Mammary microvascular endothelial cell (primary cell): ENCODE data around the gene UPP2. TPM values are rescaled to one million over a fixed set of nuclear protein-coding genes. Genes with fewer than 3 reads are reported as not detected.

Experiments
- total RNA-seq: library from RNA; depleted of rRNA; stranded (reverse); fragments of >200 nt; gene quantifications from 2 replicates; pipeline ENCODE4 v1.2.3, GENCODE V29; 2015

UPP2 gene
- total RNA-seq, result not detected in 2 replicates

DNA sequence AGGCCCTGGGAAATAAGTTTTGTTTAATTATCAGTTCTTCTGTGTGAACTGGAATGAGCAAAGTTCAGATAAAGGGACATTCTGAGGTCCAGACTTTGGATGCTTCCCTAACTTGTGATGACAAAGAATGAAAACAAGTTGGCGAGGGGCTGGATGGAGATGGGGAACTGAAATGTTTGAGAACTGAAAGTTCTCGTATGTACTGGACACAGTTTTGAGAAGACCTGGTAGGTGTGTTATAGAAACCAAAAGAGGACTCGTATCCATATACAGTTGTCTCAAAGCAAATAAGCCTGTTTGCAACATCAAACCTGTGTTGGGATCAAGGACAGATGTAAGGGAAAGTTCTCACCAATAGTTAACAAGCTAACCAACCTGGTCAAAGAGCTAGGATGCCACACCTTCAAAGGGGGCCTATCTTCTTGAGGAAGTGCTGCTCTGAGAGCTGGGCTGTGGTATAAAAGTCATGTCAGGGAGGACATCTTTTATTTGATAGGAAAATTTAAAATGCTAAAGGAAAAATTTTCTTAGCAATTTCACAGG is at the start of gene UPP2:
Gene UPP2 (plus strand): TSS at position 493 of the 543 bp plus-strand sequence. CDS start 188 bp downstream, outside the sequence.

Other genes with a start within 250 kb of the UPP2 start
- 13.0 and 13.7 TPM in 2 replicates for gene ACVR1, start 225.5 kb upstream of the UPP2 start, total RNA-seq